Midbrain (tissue), 1 donor: ENCODE results near the gene ATXN7.

Experiments used
- DNase-seq: peaks from one replicate; lab custom pipeline; 2025; lab: John Stamatoyannopoulos, UW

The ATXN7 gene

GRCh38 chr3:63934041-63934866, 70.6 kb downstream of the ATXN7 start:
- DNase-seq, result no peak

GRCh38 chr3:63936925-63937324, 73.3 kb downstream of the ATXN7 start:
- no peak for DNase-seq

- no peak for DNase-seq
Measured at GRCh38 chr3:63937661-63938651, 74.3 kb downstream of the ATXN7 start.

DNA sequence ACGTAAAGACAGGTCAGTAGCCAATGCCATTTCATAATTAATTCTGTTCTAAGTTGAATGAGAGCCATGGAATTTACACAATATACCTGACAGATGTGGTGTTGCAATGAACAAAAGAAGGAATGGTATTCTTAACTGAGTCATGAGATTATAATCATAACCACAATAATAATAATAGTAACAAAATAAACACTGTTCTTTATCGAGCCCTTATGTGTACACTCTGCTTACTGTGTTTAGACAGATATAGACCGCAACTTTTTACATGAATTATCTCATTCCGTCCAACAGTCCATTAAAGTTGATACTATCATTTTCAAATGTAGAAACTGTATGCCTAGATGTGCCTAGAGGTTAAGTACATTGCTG, 76.7 kb downstream of the ATXN7 start:
- no peak for DNase-seq

DNA sequence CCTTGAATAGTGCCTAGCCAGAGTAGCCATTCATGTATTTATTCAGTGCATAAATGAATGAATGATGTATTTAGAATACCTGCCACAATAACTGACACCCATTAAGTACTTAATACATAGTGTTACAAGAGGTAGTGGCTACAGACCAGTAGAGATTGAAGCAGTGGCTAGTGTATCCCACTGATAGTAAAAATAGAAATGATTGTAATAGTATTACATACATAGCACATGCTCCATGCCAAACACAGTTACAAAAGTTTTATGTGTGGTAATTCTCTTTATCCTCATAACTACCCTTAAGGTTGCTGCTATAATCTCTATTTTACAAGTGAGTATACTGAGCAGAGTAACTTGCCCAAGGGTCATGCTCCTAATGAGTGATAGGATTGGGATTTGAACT, 78.9 kb downstream of the ATXN7 start:
- DNase-seq, result no peak

DNA sequence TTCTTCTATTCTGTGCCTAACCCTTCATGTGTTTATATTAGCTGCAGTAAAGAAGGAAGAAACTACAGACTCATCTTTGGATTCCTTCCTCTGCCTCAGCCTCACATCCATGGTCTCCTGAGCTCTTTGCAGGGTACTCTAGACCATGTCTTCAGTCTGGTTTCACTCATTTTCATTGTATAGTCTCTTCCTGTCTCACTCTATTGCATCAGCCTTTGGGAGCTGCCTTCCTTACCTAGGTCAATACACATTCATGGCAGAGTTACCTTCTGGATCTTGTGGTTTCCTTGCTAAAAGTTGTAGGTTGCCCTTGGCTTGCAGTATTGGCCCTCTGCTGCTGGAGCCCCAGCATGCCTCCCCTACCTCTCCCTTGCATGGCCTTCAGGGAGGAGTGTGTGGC, 80.0 kb downstream of the ATXN7 start:
- no peak for DNase-seq

GRCh38 chr3:63945558-63946096, 82.0 kb downstream of the ATXN7 start:
- no peak for DNase-seq

- DNase-seq, result no peak
Measured at GRCh38 chr3:63946753-63947152, 83.1 kb downstream of the ATXN7 start.

GRCh38 chr3:63947594-63947993, 83.9 kb downstream of the ATXN7 start:
- DNase-seq, result no peak

DNA sequence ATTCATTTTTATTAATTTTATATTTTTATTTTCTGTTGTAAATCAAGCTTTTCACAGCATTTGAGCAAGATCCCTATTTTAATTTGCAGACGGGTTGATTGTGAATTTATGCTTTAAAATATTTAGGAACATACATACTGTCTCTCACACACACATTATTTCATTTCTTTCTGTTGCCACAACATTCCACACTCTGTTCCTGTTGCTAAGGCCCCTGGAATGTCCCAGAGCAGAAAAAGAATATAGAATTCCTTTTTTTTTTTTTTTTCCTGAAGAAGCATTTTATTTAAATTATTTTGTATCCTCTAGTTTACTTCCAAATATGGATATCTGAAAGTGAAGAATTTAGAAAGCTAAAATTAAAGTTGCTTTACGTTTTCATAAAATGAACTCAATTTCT, 85.3 kb downstream of the ATXN7 start:
- no peak for DNase-seq

GRCh38 chr3:63950698-63951097, 87.0 kb downstream of the ATXN7 start:
- no peak for DNase-seq

DNA sequence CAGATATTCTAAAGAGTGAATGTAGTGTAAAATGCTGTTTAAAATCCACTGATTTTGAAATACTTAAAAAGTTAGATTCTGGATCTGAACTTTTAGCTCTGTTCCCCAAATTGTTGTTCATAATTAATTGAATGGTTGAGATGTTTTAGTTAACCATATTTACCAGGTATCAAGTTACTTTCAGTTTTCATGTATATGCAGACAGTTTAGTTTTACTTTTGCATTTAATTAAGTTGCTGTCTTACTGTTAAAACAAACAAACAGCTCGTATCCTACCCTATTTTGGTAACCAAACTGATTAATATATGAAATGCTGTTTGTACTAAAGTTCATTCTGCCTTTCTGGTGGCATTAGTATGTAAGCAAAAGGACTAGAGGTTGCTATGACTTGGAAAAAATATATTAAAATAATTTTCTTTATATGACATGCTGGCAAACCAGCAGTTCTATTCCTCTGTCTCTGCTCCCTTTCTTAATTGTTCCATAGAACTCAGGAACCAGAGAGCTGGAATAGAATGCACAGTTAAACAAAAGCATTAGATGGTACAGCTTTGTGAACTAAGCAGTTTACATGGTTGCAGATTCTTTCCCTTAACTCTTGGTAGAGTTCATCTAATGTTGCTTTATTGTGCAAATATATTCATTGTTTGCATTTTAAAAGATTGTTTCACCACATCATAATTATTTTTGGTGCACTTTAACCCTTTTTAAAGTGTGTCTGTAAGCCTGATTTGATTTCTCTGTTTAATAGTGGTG, 88.0 kb downstream of the ATXN7 start:
- DNase-seq, result no peak

- DNase-seq, result no peak
Measured at GRCh38 chr3:63952248-63952594, 88.6 kb downstream of the ATXN7 start.

DNA sequence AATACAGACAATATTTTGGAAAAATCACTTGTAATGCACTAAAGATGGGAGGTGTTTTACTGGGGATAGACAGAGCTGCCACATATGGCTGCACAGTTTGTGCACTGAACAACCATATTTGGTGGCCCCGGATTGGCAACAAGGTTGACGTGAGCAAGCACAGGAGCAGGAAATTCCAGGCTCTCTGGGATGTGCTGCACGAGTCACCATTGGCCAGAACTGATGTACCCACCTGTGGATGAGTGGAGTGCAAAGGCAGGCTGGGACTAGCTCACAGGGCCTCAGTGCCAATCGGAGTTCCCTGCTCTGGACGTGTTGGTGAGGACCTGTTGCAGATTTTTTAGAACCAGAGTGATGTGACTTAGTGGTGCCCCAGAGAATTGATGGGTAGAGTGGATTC, 90.5 kb downstream of the ATXN7 start:
- DNase-seq, result no peak

DNA sequence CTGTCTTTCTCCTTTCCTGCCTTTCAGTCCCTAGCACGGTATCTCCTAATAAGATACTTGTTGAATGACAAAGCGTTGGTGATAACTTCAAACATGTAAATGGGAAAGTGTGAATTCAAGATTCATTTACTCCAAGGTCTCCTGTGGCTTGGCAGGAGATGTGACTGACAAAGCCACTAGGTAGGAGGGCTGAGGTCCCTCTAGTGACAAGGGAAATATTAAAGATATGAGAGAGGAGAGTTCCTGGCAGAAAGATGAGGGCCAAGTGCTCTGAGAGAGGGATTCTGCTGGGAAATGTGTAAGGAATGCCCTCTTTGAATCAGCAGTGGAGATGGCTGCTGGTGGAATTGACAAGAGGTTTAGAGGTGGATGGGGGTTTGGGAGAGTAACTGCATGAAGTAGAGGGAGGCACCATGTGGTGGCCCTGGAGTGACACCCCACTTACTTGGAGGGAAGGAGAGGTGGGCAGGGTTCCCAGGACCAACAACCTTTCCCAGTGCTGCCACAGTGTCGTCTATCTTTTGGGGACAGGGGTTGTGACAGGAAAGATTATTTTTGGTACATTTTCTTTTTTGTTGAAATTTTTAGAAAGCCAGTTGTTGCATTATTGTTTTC, 91.5 kb downstream of the ATXN7 start:
- DNase-seq, result no peak

- DNase-seq, result no peak
Measured at GRCh38 chr3:63955830-63956545, 92.3 kb downstream of the ATXN7 start.

DNA sequence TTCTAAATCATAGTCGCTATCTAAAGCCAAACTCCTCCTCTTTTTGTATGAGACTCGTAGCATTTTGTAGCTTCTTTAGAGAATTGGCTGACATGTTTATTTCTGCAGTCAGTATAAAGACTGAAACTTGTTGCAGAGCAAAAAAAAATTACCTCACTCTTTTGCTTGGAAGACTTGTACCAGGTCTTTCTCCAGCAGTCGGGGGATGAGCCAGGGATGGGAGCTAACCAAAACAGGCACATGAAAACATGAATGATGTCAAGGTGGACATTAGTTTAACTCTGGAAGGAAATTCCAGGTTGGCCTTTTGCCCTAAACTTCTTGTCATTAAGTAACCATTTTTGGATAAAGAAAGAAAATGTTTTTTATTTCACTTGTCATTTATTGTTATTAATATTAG, 95.5 kb downstream of the ATXN7 start:
- DNase-seq, result no peak

DNA sequence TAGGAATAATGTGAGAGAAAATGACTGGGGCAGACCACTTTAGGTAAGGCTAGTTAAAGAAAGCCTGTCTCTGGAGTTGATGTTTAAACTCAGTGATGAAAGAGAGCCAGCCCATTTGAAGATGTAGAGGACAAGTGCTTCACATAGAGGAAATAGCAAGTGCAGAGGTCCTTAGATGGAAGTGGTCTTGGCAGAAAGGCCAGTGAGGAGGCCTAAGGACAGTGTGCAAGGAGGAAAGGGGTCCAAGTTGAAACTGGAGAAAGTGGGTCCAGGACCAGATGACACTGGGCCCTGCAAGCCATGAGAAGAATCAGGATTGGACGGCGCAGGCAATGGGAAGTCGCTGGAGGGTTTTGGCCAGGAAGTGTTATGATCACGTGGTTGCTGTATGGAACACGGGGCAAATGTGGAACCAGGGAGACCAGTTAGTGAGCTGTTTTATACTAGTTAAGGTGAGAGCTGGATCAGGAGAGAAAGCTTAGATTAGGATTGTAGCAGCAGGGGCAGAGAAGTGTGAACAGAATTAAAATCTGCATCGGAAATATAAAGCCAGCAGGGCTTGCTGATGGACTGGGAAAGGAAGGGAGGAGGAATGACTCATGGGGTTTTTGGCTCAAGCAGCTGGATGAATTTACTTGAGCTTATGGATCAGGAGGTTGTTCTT, 96.5 kb downstream of the ATXN7 start:
- DNase-seq, result peak; percentile 26

- DNase-seq, result peak; percentile 13
Measured at GRCh38 chr3:63961891-63962290, 98.2 kb downstream of the ATXN7 start.

DNA sequence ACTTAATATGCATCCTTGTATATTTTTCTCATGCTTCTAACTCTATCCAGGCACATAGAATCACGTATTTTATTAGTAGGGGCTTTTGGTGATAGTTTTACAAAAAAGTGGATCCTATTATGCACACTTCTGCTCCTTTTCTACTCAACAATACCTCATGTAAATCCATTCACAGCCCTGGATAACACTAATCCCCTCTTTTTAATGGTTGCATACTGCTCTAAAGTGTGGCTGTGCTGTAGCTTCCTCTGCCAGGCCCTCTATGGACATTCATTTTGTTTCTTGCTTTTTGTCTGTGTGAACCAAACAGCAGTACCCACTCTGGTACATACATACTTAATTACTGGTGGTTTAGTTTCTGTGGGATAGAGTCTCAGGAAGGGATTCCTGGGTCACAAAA, 99.8 kb downstream of the ATXN7 start:
- no peak for DNase-seq
